DOHH2 (cell line): Measurements from ENCODE around the gene ZNG1B.
"Not testable (repeated sequence)": the region's sequence is repeated elsewhere in the genome, so short reads cannot be mapped to it uniquely, and the experiment has no call there.

ENCODE experiments used
- CTCF ChIP-seq: fragments of 200-600 bp; sonication (generic); IDR thresholded peaks from one replicate; pipeline ENCODE4 v1.5.1; 2014; ENCODE audit warnings: antibody characterized with exemption, mild to moderate bottlenecking, low read depth, low read length; ENCODE audit not compliant: poor library complexity, severe bottlenecking
- EZH2phosphoT487 ChIP-seq: fragments of 200-600 bp; sonication (generic); IDR thresholded peaks from 2 replicates; pipeline ENCODE4 v1.6.1; 2017; ENCODE audit warnings: borderline replicate concordance, mild to moderate bottlenecking, antibody characterized with exemption, low read length, moderate library complexity, mixed read lengths

GRCh38 chr2:113496527-113496926 is 59.0 kb downstream of the ZNG1B start:
- TF ChIP-seq CTCF, EZH2phosphoT487: not testable (repeated sequence)
